NCI-H1417 (cell line): ENCODE measurements around the gene FYB1.
"Not testable (repeated sequence)": the region's sequence is repeated elsewhere in the genome, so short reads cannot be mapped to it uniquely, and the experiment has no call there.

Experiments
- DNase-seq, 3 experiments: peaks; one replicate each; lab custom pipeline; 2025; lab: John Stamatoyannopoulos, UW

FYB1 gene

GRCh38 chr5:39226100-39226451 lies 6.7 kb upstream of the FYB1 start:
- DNase-seq = no peak

- no peak for DNase-seq
These were observed 6.2 kb upstream of the FYB1 start for GRCh38 chr5:39225405-39226099.

- DNase-seq = no peak
These were observed 4.9 kb upstream of the FYB1 start for GRCh38 chr5:39224196-39224761.

- DNase-seq = no peak
These were observed 4.3 kb upstream of the FYB1 start for GRCh38 chr5:39223565-39224156.

- not testable (repeated sequence) for DNase-seq
These were observed 2.3 kb upstream of the FYB1 start for GRCh38 chr5:39221671-39222070.

GRCh38 chr5:39220280-39221030 lies 1.1 kb upstream of the FYB1 start:
- no peak for DNase-seq

GRCh38 chr5:39218482-39219402 lies 621 bp downstream of the FYB1 start:
- no peak for DNase-seq

GRCh38 chr5:39217365-39218281 lies 1.7 kb downstream of the FYB1 start:
- peak; percentile 22 to 75 (median 73) for DNase-seq

- no peak for DNase-seq
These were observed 2.7 kb downstream of the FYB1 start for GRCh38 chr5:39216631-39217030.

- no peak for DNase-seq
These were observed 3.5 kb downstream of the FYB1 start for GRCh38 chr5:39215857-39216256.

GRCh38 chr5:39214912-39215709 lies 4.3 kb downstream of the FYB1 start:
- DNase-seq = no peak

GRCh38 chr5:39213447-39214207 lies 5.7 kb downstream of the FYB1 start:
- no peak for DNase-seq

- no peak for DNase-seq
These were observed 7.6 kb downstream of the FYB1 start for GRCh38 chr5:39211773-39212172.

- no peak for DNase-seq
These were observed 9.4 kb downstream of the FYB1 start for GRCh38 chr5:39209924-39210323.

- no peak for DNase-seq
These were observed 10.9 kb downstream of the FYB1 start for GRCh38 chr5:39208471-39208870.

GRCh38 chr5:39207345-39208045 lies 11.9 kb downstream of the FYB1 start:
- no peak for DNase-seq

GRCh38 chr5:39206630-39207321 lies 12.6 kb downstream of the FYB1 start:
- no peak for DNase-seq

GRCh38 chr5:39205550-39205949 lies 13.8 kb downstream of the FYB1 start:
- DNase-seq = no peak
